Measurements from ENCODE around the gene SEC31B.

SEC31B gene

DNA sequence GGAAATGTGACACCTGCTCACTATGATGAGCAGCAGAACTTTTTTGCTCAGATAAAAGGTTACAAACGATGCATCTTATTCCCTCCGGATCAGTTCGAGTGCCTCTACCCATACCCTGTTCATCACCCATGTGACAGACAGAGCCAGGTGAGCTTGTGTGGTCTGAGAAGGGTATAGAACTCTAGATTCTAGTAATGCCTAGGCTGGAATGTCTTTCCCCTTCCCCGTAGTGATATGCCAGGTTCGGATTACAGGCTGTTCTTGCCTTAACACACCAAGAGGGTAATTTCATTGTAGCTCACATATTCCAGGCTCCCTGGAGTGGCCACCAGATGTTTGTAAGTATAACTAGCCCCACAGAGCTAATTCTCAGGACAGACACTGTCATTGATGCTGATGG is 25.3 kb upstream of the SEC31B start:
- TF ChIP-seq, protein P1, sequence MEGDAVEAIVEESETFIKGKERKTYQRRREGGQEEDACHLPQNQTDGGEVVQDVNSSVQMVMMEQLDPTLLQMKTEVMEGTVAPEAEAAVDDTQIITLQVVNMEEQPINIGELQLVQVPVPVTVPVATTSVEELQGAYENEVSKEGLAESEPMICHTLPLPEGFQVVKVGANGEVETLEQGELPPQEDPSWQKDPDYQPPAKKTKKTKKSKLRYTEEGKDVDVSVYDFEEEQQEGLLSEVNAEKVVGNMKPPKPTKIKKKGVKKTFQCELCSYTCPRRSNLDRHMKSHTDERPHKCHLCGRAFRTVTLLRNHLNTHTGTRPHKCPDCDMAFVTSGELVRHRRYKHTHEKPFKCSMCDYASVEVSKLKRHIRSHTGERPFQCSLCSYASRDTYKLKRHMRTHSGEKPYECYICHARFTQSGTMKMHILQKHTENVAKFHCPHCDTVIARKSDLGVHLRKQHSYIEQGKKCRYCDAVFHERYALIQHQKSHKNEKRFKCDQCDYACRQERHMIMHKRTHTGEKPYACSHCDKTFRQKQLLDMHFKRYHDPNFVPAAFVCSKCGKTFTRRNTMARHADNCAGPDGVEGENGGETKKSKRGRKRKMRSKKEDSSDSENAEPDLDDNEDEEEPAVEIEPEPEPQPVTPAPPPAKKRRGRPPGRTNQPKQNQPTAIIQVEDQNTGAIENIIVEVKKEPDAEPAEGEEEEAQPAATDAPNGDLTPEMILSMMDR (IDR thresholded peaks at IDR 0.05): no peak
- TF ChIP-seq ZFX (IDR thresholded peaks at IDR 0.05; ENCODE audit: borderline replicate concordance): no peak
- no peak overlapping the region for H3K27ac ChIP-seq

- H3K27ac ChIP-seq: no peak overlapping the region
- no peak for TF ChIP-seq ZFX (IDR thresholded peaks at IDR 0.05; ENCODE audit: borderline replicate concordance)
- TF ChIP-seq, protein P1 (IDR thresholded peaks at IDR 0.05): no peak
Measured at GRCh38 chr10:100537475-100537874, 17.8 kb upstream of the SEC31B start.

GRCh38 chr10:100535715-100536353 is 16.2 kb upstream of the SEC31B start, which contains the start of gene HIF1AN:
HIF1AN (plus strand) TSS chr10:100535943; CDS start chr10:100535959, 16 bp downstream.
- TF ChIP-seq ZFX (IDR thresholded peaks at IDR 0.05; ENCODE audit: borderline replicate concordance): no peak
- TF ChIP-seq, protein P1 (IDR thresholded peaks at IDR 0.05): peak; percentile 96
- peak within 1 kb of the TSS; percentile 57 for H3K27ac ChIP-seq

DNA sequence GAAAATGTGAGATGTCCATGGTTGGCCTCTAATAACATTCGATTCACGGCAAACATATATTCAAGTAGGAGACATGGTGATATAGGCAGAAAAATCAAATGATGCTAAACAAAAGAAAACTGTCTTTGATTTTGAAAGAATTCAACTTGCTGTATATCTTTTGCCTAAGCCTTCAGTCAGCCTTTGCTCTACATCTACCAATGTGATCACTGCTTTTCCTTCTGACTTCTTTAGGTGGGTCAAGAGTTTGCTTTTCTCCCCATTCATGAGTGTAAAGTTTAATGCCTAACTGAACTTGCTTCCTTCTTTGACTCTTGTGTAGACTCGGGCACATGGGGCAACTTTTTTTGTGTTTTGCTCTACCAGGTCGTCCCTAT is 15.7 kb upstream of the SEC31B start:
- TF ChIP-seq ZFX (IDR thresholded peaks at IDR 0.05; ENCODE audit: borderline replicate concordance): no peak
- TF ChIP-seq, protein P1 (IDR thresholded peaks at IDR 0.05): no peak
- peak overlapping the region; percentile 57 for H3K27ac ChIP-seq

DNA sequence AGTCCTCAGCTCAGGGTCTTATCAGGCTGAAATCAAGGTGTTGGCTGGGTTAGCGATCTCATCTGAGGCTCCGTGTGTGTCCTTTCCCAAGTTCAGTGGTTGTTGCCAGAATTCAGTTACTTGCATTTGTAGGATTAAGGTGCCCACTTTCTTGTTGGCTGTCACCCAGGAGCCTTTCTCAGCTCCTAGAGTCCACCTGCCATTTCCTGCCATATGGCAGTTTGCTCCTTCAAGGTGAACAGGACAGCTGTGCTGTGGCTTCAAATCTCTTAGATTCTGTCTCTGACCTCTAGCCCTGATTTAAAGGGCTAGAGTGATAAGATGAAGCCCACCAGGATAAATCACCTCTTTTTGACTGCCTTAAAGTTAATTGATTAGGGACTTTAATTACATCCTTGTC is 15.1 kb upstream of the SEC31B start:
- peak overlapping the region; percentile 57; the same call in 1 of the 2 replicates for H3K27ac ChIP-seq
- TF ChIP-seq ZFX (IDR thresholded peaks at IDR 0.05; ENCODE audit: borderline replicate concordance): no peak
- TF ChIP-seq, protein P1 (IDR thresholded peaks at IDR 0.05): no peak

DNA sequence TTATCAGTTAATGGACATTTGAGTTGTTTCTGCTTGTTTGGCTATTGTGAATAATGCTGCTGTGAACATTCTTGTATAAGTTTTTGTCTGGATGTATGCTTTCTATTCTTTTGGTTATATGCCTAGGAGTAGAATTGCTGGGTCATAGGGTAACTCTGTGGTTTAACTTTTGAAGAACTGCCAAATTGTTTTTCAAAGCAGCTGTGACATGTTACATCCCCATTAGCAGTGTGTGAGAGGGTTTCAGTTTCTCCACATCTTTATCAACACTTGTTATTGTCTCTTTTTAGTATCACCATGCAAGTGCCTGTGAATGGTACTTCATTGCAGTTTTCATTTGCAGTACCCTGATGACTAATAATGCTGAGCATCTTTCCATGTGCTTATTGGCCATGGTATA is 12.1 kb upstream of the SEC31B start:
- no peak for TF ChIP-seq ZFX (IDR thresholded peaks at IDR 0.05; ENCODE audit: borderline replicate concordance)
- TF ChIP-seq, protein P1 (IDR thresholded peaks at IDR 0.05): no peak

DNA sequence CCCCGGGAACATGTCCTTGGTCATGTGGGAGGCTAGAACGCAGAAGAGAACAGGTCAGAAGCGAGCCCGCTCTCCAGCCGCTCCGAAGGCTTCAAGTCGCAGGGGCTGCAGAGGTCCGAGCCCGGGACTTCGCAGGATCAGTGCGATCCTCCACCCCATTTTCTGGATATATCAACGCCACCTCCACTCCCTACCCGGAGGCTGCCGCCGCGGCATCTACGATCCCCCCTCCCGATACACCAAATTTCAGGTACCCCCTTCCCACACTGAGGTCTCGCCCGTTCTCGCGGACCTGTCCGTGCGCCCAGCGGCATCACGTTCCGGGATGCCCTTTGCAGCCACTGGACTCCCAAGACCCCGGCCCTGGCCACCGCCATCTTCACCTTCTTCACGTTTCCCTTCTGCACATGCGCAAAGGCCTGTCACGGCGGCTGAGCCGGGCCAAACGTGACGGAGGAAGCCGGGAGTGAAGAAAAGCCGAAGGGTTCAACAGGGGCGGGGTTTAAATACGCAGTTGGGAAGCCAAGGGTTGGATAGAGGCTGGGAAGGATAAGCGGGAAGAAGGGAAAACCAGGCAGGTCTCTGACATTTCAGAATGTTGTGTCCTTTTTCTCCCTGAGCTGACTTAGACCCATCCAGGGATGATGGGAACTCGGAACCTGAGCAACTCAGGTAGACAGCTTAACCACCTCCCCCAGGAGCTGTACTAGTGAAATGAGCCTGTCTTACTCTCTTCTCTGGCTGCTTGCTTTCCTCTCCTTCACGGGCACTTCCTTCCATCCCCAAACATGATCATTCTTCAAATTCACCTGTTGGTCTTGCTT is 10.0 kb upstream of the SEC31B start, which contains the start of gene NDUFB8:
TSS of gene NDUFB8 (minus strand) at position 397 of the 824 bp plus-strand sequence. CDS start at position 377, 20 bp downstream.
- peak within 1 kb of the TSS; percentile 78 for H3K27ac ChIP-seq
- TF ChIP-seq, protein P1 (IDR thresholded peaks at IDR 0.05): no peak
- no peak for TF ChIP-seq ZFX (IDR thresholded peaks at IDR 0.05; ENCODE audit: borderline replicate concordance)

More for the DNA sequence above, 12.1 kb upstream of the SEC31B start:
- H3K27ac ChIP-seq: no peak overlapping the region

Data from 22Rv1 (cell line).